NCI-H2196 treated with DMSO at 0.1 percent for 48 hours (cell line): ENCODE data around the gene COBL.
"Not testable (repeated sequence)": the region's sequence is repeated elsewhere in the genome, so short reads cannot be mapped to it uniquely, and the experiment has no call there.

Experiments
- DNase-seq: peaks from one replicate; lab custom pipeline; 2025; ENCODE audit not compliant: unreplicated experiment; lab: John Stamatoyannopoulos, UW

The COBL gene

DNA sequence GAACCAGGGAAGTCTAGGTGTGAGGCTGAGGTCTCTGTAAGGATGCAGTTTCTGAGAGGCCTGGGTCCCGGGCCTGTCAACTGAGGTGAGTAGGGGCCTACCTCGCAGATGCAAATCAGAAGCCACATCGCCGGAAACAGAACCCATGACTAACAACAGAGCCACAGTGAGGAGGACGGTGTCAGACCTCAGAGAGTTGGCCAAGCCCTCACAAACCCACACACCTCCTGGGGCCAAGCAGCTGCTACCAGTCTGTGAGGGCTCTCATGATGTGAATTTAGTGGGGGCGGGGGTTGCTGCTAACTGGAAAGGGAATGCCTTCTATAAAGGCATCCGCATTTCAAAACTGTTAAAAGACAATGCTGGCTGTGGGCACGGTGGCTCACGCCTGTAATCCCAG is 103.0 kb downstream of the COBL start:
- no peak for DNase-seq

DNA sequence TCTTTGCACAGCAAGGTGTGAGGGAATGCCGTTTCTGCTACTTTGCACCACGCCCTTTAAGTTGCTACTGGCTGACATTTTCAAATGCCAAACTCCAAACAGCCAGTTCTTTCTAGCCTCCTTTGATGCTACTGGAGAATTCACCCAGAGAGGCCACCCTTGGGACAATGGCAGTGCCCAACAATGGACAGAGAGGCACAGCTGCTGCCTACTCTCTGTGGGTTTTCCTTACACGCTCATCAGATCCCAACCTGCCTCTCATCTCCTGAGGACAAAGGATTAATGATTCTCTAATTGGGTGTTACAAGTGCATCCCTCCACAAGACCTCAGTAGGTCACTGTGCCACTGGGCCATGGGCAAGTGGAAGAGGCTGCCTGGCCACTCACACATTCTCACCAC is 105.8 kb downstream of the COBL start:
- DNase-seq: no peak

DNA sequence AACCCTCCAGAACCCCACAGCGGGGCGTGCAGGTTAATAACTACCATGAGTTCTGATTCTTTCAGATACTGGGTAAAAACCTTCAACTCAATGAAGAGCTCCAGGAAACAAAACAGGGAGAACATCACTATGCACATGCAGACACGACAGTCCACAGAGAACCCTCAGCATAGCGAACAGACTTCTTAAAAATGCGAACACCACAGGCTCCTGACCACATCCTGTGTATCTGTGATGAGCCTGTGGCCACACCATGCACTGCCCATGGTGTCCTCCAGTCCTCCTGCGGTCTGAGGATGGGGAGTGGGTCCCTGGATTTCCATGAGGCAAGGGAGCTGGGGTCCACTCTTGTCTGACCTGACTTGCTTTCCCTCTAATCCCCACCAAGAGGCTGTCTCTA is 107.2 kb downstream of the COBL start:
- DNase-seq: no peak

- not testable (repeated sequence) for DNase-seq
Measured at GRCh38 chr7:51208125-51208524, 108.5 kb downstream of the COBL start.

DNA sequence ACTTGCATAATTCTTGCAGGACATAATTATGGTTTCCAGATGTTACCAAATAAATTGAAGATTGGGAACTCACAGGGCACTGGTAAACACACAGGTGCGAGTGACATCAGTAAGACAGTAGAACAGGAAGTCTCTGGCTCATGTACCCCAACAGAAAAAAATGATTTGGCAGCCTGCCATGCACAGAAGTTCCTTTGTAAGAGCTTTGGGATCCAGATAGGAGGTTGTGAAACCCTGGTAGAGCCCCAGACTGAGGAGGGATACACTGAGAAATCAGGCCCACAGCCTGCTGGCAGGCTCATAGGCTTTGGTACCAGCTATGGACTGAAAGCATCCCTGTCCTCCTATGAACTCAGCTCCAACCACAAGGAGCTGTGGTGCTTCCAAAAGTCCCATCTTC is 118.0 kb downstream of the COBL start:
- no peak for DNase-seq

- no peak for DNase-seq
Measured at GRCh38 chr7:51190969-51191368, 125.6 kb downstream of the COBL start.

DNA sequence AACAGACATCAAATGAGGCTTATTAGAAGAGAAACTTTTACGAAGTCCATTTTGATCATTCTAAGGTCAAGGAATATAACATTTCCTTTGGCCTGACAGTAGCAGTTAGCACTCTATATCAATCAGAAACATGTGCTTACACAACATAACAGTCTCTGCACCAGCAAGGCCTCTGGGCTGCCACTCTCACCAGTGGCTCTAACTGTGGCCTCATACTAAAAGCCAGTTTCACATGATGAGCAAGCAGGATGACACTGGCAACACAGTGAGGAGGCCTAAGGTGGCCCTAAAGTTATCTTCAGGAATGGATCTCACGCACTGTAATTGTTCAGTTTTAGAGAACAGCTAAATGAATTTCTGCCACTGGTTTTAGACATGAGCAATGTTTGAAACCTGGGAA is 126.8 kb downstream of the COBL start:
- no peak for DNase-seq

GRCh38 chr7:51188987-51189386 is 127.6 kb downstream of the COBL start:
- DNase-seq: no peak

- DNase-seq: no peak
Measured at GRCh38 chr7:51187941-51188340, 128.7 kb downstream of the COBL start.

- DNase-seq: no peak
Measured at GRCh38 chr7:51186531-51186930, 130.1 kb downstream of the COBL start.

GRCh38 chr7:51182636-51183166 is 133.9 kb downstream of the COBL start:
- DNase-seq: no peak

DNA sequence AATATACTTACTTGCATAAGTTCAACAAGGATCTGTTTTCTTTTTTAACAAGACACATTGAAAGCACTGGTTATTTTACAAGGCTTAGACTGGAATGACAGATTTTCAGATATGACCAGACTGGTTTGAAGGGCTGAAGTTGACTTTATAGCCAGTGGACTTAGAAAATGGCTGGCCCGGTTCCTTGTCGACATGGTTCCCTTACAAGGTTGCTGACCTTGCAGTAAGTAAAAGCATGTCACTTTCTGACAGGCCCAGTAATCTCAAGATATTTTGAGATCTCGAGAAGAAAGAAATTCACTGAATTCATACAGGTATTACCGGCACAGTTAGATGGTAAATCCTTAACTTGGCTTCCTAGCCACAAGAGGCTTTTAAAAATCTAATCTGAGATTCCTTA is 136.5 kb downstream of the COBL start:
- no peak for DNase-seq

- no peak for DNase-seq
Measured at GRCh38 chr7:51175992-51176388, 140.6 kb downstream of the COBL start.

- no peak for DNase-seq
Measured at GRCh38 chr7:51175316-51175991, 141.2 kb downstream of the COBL start.

- DNase-seq: no peak
Measured at GRCh38 chr7:51165337-51165736, 151.3 kb downstream of the COBL start.

- DNase-seq: peak; percentile 65
Measured at GRCh38 chr7:51162724-51163329, 153.8 kb downstream of the COBL start.

DNA sequence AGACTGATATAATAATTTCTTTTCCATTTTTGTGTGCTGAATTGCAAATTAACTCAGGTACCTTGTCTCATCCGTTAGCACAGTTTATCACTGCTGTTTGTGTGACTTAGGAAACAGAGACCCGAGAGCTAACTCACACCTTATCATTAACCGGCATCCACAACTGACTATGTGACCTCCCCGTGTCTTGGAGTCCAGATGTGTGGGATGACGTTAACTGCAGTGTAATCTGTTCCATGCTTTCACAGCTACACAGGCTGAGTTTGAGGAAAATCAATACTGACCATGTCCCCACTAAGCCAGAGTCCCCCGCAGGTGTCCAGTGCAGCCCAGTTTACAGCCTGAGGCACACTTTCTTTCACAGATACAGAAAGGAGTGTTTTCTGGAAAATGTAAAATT is 154.7 kb downstream of the COBL start:
- no peak for DNase-seq

DNA sequence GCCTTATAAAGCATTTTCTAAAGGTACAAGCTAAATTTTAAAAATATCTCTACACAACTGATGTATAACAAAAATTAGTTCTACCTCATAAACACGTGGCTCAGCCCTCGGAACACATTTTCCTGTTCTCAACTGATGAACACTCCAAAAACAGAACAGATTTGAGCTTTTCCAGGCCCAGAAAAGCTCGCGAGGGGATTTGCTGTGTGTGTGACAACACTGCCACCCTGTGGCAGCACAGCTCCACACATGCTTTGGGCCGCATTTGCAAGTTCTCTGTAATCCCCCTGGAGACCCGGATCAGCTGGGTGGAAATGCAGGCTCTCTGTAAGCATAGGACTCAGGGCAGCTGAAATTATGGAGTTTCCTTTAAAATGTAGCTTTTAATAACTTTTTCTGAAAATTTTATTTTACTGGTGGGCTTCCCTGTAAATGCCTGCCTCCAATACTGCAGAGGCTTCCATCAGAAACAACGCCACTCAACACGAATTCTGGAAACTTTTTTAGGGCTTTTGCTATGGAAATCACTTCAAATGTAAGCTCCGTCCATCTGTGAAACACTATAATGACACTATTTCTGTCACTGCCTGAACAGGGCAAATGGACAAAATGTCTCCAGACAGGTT is 155.5 kb downstream of the COBL start:
- DNase-seq: peak; percentile 36

DNA sequence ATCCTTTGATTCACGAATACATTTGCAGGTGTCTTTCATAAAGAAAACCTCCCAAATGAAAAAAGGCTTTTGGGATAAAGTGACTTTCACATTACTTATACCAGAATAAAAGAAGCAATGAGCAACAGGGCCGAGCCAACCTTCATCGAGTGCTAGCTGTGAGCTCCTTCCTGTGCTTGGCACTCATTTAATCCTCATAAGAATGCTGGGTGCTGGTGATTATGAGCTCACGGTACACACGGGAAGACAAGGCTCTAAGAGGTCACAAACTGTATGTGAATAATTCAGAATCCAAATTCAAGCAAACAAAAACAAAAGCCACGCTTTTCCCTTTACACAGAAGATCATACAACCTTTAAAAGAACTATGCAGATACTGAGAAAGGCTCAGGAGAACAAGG is 156.2 kb downstream of the COBL start:
- no peak for DNase-seq

GRCh38 chr7:51158742-51159445 is 157.7 kb downstream of the COBL start:
- DNase-seq: no peak

DNA sequence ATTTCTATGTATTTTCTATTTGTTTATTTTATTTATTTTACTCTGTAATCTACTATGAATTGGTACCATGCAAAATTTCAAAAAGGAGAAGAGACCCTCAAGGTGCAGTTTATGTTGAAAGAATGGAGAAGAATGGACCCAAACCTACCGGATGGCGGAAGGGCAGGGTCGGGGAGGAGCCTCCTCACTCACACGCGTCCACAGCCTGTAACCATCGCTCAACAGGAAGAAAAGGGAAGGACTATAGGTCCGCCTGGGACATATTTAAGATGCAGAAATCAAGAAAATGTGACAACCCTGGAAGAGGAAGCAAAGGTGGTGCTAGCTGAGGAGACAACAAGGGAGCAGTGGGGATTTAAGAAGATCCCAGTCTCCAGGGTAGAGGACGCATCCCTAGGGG is 158.4 kb downstream of the COBL start:
- DNase-seq: no peak

- no peak for DNase-seq
Measured at GRCh38 chr7:51154201-51154600, 162.4 kb downstream of the COBL start.
